ENCODE results near the gene FGFRL1. TPM values are rescaled to one million over a fixed set of nuclear protein-coding genes. Genes with fewer than 3 reads are reported as not detected.
A peak's percentile ranks its signal among the peaks of the same experiment; 100 is the strongest.
"Not testable (repeated sequence)": the region's sequence is repeated elsewhere in the genome, so short reads cannot be mapped to it uniquely, and the experiment has no call there.

The FGFRL1 gene
- total RNA-seq, 1 experiment from 2014 or later, result 16.4 TPM

- no peak for DNase-seq (ENCODE audit: low read depth)
Observed at GRCh38 chr4:1050486-1051213, 39.2 kb downstream of the FGFRL1 start.

- peak; percentile 29 for DNase-seq (ENCODE audit: low read depth)
Observed at GRCh38 chr4:1051472-1051871, 40.0 kb downstream of the FGFRL1 start.

GRCh38 chr4:1052231-1052671 lies 40.8 kb downstream of the FGFRL1 start:
- DNase-seq (ENCODE audit: low read depth), result no peak

DNA sequence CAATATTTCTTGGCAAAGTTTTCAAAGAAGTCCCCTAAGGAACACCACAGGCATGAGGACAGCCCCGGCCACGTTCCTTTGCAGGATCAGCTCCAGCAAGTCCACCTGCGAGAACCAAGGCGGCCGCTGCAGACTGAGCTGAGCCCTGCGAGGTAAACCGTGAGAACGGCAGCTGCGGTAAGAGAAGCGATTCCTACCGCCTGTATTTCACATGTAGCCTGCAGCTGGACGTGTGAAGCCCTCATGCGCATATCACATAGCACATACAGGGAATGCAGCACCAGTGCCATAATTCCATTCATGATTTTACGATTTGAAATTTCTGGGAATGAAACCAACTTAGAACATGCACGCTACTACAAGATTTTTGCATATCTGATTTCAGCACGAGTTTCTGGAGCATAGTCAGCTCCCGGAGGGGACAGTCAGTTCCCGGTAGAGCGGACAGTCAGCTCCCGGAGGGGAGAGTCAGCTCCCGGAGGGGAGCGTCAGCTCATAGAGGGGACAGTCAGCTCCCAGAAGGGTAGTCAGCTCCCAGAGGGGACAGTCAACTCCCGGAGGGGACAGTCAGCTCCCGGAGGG lies 41.7 kb downstream of the FGFRL1 start:
- DNase-seq (ENCODE audit: low read depth), result peak; percentile 63

- not testable (repeated sequence) for DNase-seq (ENCODE audit: low read depth)
Observed at GRCh38 chr4:1053891-1054290, 42.5 kb downstream of the FGFRL1 start.

DNA sequence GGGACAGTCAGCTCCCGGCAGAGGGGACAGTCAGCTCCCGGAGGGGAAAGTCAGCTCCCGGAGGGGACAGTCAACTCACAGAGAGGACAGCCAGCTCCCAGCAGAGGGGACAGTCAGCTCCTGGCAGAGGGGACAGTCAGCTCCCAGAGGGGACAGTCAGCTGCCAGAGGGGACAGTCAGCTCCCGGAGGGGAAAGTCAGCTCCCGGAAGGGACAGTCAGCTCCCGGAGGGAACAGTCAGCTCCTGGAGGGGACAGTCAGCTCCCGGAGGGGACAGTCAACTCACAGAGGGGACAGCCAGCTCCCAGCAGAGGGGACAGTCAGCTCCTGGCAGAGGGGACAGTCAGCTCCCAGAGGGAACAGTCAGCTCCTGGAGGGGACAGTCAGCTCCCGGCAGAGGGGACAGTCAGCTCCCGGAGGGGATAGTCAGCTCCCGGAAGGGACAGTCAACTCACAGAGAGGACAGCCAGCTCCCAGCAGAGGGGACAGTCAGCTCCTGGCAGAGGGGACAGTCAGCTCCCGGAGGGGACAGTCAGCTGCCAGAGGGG lies 43.3 kb downstream of the FGFRL1 start:
- DNase-seq (ENCODE audit: low read depth), result not testable (repeated sequence)

DNA sequence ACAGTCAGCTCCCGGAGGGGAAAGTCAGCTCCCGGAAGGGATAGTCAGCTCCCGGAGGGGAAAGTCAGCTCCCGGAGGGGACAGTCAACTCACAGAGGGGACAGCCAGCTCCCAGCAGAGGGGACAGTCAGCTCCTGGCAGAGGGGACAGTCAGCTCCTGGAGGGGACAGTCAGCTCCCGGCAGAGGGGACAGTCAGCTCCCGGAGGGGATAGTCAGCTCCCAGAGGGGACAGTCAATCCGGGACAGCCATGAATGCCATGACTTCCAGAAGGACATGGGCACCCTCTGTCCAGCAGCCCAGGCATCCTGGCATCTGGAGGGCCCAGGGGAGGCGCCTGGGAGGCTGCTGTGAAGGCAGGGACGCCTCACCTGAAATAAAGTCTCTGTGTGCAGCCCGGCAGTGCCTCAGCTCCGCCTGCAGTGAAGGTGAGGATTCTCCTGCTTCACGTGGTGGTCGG lies 43.8 kb downstream of the FGFRL1 start:
- not testable (repeated sequence) for DNase-seq (ENCODE audit: low read depth)

DNA sequence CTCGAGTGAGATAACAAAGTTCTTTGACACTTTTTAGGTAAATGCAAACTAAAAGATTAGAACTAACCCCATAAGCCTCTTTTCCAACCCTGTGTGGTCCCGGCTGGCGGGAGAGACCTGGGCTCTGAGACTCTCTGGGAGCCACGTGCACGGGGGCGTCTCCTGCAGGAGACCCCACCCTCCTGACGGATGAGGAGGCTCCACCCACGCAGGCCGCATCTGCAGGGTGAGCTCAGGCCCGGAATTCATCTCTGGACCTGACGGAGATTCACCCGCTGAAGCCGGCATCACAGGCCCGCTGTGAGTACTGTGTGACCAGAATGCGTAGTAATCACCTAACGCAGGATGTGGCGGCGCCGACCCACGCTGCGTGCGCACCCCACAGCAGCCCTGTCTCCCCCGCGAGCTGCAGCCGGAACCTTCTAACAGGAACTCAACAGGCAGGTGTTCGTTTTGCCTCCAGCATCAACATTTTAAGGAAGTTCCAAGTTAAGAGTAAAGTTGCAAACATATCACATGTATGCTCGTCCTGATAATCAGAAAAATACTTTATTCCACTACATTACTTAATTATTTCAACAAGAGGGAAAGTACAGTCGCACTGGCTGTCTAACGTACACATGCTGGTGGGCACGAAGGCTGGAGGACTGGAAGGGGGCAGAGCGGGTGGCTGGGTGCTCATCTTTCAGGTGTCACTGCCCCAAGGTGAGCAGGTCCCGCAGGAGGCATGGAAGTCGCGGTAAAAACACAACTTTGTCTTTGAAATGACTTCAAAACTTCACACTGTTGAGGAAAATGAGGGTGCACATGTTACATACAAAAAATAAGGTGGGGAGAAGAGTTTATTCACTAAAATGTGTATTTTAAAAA lies 44.5 kb downstream of the FGFRL1 start:
- no peak for DNase-seq (ENCODE audit: low read depth)

DNA sequence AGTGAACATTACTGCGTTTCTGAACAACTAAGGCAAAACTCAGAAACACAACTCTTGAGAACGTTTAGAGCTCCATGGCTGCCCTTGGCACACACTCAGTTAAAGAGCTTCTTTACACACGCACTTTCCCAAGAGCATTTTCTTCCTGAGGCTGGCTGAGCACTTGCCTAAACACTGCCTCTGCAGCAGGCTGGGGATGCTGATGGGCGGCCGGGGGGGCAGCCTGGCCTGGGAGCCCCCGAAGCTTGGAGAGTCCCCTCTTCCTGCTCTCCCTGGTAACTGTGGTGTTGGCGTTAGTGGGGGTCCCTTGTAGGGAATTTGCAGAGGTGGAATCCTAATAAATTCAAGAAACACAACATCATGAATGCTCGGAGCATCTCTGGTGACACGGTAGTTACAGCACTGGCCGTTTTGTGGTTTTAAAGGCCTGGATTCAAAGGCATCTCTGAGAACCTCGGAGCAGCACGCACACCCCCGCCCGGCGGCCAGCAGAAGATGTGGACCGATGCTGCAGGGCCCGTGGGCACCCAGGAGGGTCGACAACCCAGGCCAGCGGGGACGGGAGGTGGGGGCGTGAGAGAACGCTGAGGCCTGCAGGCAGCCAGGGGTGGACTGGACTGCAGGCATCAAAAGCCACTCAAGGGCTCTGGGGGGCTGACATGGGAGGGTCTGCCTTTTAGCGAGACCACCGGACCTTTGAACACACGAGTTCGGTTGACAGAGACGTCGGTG lies 45.4 kb downstream of the FGFRL1 start:
- no peak for DNase-seq (ENCODE audit: low read depth)

- DNase-seq (ENCODE audit: low read depth), result no peak
Observed at GRCh38 chr4:1057403-1057745, 45.9 kb downstream of the FGFRL1 start.

GRCh38 chr4:1058198-1058996 lies 47.0 kb downstream of the FGFRL1 start:
- DNase-seq (ENCODE audit: low read depth), result no peak

DNA sequence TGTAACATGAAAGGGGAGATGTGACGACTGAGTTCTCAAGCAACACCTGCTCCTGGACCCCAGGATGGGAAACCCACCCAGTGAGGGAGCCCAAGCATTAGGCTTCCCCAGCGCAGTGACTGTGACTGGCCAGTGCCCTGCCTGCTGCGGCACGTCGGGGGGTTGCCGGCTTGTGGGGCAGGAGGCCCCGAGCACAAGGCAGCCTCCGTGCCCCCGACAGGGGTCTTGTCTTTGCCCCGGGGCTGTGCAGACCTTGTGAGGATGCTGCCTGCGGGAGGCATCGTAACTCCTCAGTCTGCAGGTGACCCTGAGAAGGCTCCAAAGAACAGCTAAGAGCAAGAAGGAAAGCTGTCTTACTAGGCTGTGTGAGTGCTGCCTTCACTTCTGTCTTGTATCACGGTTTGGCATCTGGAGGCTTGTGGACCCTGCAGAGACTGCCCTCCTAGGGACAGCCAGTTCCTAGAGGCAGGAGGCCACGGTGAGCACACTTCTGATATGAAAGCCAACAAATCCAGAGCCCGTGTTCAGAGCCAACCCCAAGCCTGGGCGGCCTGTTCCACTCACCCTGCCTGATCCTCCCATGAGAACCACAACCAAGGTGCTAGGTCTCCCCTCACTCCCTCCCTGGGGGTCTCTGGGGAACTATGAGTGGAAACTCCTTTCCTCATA lies 47.7 kb downstream of the FGFRL1 start:
- no peak for DNase-seq (ENCODE audit: low read depth)

- no peak for DNase-seq (ENCODE audit: low read depth)
Observed at GRCh38 chr4:1060121-1060520, 48.7 kb downstream of the FGFRL1 start.

GRCh38 chr4:1060621-1061020 lies 49.2 kb downstream of the FGFRL1 start:
- DNase-seq (ENCODE audit: low read depth), result no peak

DNA sequence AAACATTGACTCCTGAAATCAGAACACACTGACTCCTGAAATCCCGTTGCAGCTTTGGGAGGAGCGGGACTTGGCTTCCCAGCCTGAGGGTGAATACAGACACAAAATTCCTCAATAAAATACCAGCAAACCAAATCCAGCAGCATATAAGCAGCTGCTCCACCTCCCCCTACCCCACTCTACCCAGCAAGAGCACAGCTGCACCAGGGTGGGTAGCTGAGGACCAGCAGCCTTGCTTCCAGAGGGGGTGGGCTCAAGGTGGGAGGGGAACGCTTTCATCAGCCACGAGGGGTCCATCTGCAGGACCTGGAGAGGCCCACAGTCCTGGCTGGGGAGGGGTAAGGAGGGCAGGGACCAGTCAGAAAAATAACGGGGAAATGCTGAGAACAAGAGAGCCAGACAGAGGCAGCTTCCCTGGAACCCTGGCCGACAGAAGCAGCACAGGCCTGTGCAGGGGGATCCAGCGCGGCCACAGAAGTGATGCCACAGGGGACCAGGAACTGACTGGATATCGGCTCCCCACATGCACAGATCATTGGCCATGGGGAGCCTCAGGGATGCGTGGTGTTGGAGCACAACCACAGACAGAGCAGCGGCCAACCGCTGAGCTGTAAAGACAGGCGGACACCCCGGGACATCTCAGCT lies 49.8 kb downstream of the FGFRL1 start:
- DNase-seq (ENCODE audit: low read depth), result no peak

DNA sequence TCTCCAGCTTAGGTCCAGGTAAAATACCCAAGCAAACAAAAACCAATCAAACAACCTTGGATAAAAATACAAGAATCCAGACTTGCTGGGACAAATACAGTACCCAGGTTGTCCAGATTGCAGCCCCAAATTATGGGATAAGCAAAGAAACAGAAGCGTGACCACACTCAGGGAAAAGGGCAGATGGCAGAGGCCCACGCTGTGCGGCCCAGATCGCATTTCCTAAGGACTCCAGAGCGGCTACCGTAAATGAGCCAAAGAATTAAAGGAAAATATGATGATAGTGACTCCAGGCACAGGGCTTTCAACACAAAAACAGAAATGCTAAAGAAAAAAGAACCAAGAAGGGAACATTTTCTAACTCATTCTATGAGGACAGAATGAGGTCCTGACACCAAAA lies 50.3 kb downstream of the FGFRL1 start:
- DNase-seq (ENCODE audit: low read depth), result no peak

GRCh38 chr4:1062419-1062818 lies 51.0 kb downstream of the FGFRL1 start:
- DNase-seq (ENCODE audit: low read depth), result no peak

GRCh38 chr4:1065732-1066131 lies 54.3 kb downstream of the FGFRL1 start:
- no peak for DNase-seq (ENCODE audit: low read depth)

DNA sequence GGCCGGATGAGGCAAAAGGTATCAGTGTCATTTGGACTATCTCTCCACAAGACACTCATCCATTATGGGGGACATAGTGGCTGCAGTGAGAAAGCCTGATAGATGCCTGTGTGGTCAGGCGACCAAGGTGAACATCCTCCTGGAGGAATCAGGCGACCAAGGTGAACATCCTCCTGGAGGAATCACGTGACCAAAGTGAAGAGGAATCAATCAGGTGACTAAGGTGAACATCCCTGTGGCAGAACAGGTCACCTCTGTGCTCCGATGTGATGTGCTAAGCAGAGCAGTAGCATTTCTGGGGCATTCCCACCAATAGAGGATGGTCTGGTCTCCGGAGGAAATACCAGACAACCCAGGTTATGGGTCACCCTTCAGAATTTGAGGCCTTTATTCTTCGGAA lies 58.0 kb downstream of the FGFRL1 start:
- DNase-seq (ENCODE audit: low read depth), result no peak
